Measurements from ENCODE around the gene GPR31. TPM values are rescaled to one million over a fixed set of nuclear protein-coding genes. Genes with fewer than 3 reads are reported as not detected.

Gene GPR31
- total RNA-seq, 1 donor from 2014 or later: not detected

GRCh38 chr6:167119670-167120582 is 37.9 kb downstream of the GPR31 start:
- DNase-seq (ENCODE audit: low read depth): no peak

GRCh38 chr6:167118839-167119238 is 38.9 kb downstream of the GPR31 start:
- DNase-seq (ENCODE audit: low read depth): no peak

- DNase-seq (ENCODE audit: low read depth): no peak
Observed at GRCh38 chr6:167118006-167118405, 39.8 kb downstream of the GPR31 start.

GRCh38 chr6:167116838-167117228 is 40.9 kb downstream of the GPR31 start:
- DNase-seq (ENCODE audit: low read depth): no peak

GRCh38 chr6:167116109-167116837 is 41.5 kb downstream of the GPR31 start:
- DNase-seq (ENCODE audit: low read depth): no peak

GRCh38 chr6:167115054-167115453 is 42.7 kb downstream of the GPR31 start:
- no peak for DNase-seq (ENCODE audit: low read depth)

GRCh38 chr6:167113935-167114910 is 43.6 kb downstream of the GPR31 start:
- DNase-seq (ENCODE audit: low read depth): no peak

GRCh38 chr6:167113047-167113754 is 44.6 kb downstream of the GPR31 start:
- no peak for DNase-seq (ENCODE audit: low read depth)

GRCh38 chr6:167112421-167112820 is 45.4 kb downstream of the GPR31 start:
- DNase-seq (ENCODE audit: low read depth): no peak

GRCh38 chr6:167111597-167111996 is 46.2 kb downstream of the GPR31 start:
- no peak for DNase-seq (ENCODE audit: low read depth)

GRCh38 chr6:167109651-167110050 is 48.1 kb downstream of the GPR31 start:
- DNase-seq (ENCODE audit: low read depth): no peak

GRCh38 chr6:167108278-167108677 is 49.5 kb downstream of the GPR31 start:
- DNase-seq (ENCODE audit: low read depth): no peak

GRCh38 chr6:167107787-167108186 is 50.0 kb downstream of the GPR31 start:
- DNase-seq (ENCODE audit: low read depth): no peak

- no peak for DNase-seq (ENCODE audit: low read depth)
Observed at GRCh38 chr6:167106406-167106805, 51.4 kb downstream of the GPR31 start.

Other genes starting within 250 kb of the GPR31 start
- gene RNASET2, start 201.4 kb downstream of the GPR31 start, total RNA-seq: 13.9 and 16.4 TPM in 2 replicates
- 16.3 and 17.5 TPM in 2 replicates for gene CEP43, start 158.6 kb downstream of the GPR31 start, total RNA-seq
- not detected in 2 replicates for gene CCR6, start 34.9 kb downstream of the GPR31 start, total RNA-seq
- not detected in 2 replicates for gene UNC93A, start 133.3 kb upstream of the GPR31 start, total RNA-seq
- not detected in 2 replicates for gene TTLL2, start 167.1 kb upstream of the GPR31 start, total RNA-seq

Measured in myocyte (in vitro differentiated cells).